Adipocyte (in vitro differentiated cells): ENCODE measurements around the gene SLC27A2.
A peak's percentile ranks its signal among the peaks of the same experiment; 100 is the strongest.

ENCODE experiments used
- DNase-seq: peaks from one replicate; pipeline ENCODE4 v3.0.0-alpha.2; 2015; ENCODE audit warnings: low read depth
- H3K27me3 ChIP-seq: replicated peaks from 2 replicates; pipeline ENCODE4 v1.7.0; 2013; ENCODE audit warnings: mild to moderate bottlenecking, low read length, moderate library complexity; ENCODE audit not compliant: control insufficient read depth, insufficient read depth
- H3K36me3 ChIP-seq: 2 replicates; pipeline ENCODE4 v1.7.0; 2013; ENCODE audit warnings: low read length, mild to moderate bottlenecking, moderate library complexity; ENCODE audit not compliant: control insufficient read depth, insufficient read depth, severe bottlenecking
- H3K4me1 ChIP-seq: 2 replicates; pipeline ENCODE4 v1.7.0; 2013; ENCODE audit warnings: mild to moderate bottlenecking, low read length, moderate library complexity; ENCODE audit not compliant: control insufficient read depth, insufficient read depth
- H3K4me3 ChIP-seq: 2 replicates; pipeline ENCODE4 v1.7.0; 2013; ENCODE audit warnings: mild to moderate bottlenecking, low read length, moderate library complexity
- H3K9ac ChIP-seq: 2 replicates; pipeline ENCODE4 v1.7.0; 2013; ENCODE audit warnings: mild to moderate bottlenecking, low read length, moderate library complexity
- H3K9me3 ChIP-seq: 2 replicates; pipeline ENCODE4 v1.7.0; 2013; ENCODE audit warnings: mild to moderate bottlenecking, low read length, moderate library complexity; ENCODE audit not compliant: control insufficient read depth

Gene SLC27A2

GRCh38 chr15:50225938-50226337 lies 43.9 kb downstream of the SLC27A2 start:
- no peaks in the 10 kb centered on the region for H3K4me1 ChIP-seq
- H3K9ac ChIP-seq, result no peak overlapping the region
- peaks cover 5% of the 10 kb centered on the region for H3K27me3 ChIP-seq
- H3K9me3 ChIP-seq, result no peaks in the 10 kb centered on the region
- no peak overlapping the region for H3K4me3 ChIP-seq
- no peak for DNase-seq
- H3K36me3 ChIP-seq, result no peaks in the 10 kb centered on the region

GRCh38 chr15:50227076-50227475 lies 45.1 kb downstream of the SLC27A2 start:
- H3K9ac ChIP-seq, result no peak overlapping the region
- peak; percentile 70 for DNase-seq
- no peaks in the 10 kb centered on the region for H3K4me1 ChIP-seq
- H3K9me3 ChIP-seq, result no peaks in the 10 kb centered on the region
- H3K27me3 ChIP-seq, result peaks cover 5% of the 10 kb centered on the region
- H3K4me3 ChIP-seq, result no peak overlapping the region
- H3K36me3 ChIP-seq, result no peaks in the 10 kb centered on the region

DNA sequence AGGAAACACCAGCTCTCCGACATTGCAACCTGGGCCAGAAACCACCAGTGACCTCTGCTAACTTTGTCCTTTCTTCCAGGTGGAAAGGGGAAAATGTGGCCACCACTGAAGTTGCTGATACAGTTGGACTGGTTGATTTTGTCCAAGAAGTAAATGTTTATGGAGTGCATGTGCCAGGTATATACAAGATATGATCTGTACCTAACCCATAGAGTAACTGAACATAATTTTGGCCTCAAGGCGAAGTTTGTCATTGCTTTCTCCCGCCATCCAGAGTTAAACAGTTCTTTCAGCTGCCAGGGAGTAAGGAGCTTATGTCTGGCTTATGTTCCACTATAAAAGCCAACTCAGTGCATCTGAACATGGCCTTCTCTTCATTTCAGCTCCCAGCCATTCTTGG lies 46.9 kb downstream of the SLC27A2 start:
- no peaks in the 10 kb centered on the region for H3K36me3 ChIP-seq
- H3K4me1 ChIP-seq, result no peaks in the 10 kb centered on the region
- no peaks in the 10 kb centered on the region for H3K9me3 ChIP-seq
- H3K9ac ChIP-seq, result no peak overlapping the region
- no peak for DNase-seq
- H3K4me3 ChIP-seq, result no peak overlapping the region
- H3K27me3 ChIP-seq, result no peaks in the 10 kb centered on the region

- Histone ChIP-seq H3K9me3 (no peaks in the 10 kb centered on the region), H3K4me3 (no peak overlapping the region), H3K27me3 (no peaks in the 10 kb centered on the region), H3K9ac (no peak overlapping the region), H3K4me1 (no peaks in the 10 kb centered on the region), H3K36me3 (no peaks in the 10 kb centered on the region)
- peak; percentile 57 for DNase-seq
Measured at GRCh38 chr15:50229336-50229735, 47.3 kb downstream of the SLC27A2 start.

GRCh38 chr15:50231761-50232160 lies 49.8 kb downstream of the SLC27A2 start:
- Histone ChIP-seq H3K4me3 (no peak overlapping the region), H3K4me1 (no peaks in the 10 kb centered on the region), H3K9me3 (no peaks in the 10 kb centered on the region), H3K36me3 (no peaks in the 10 kb centered on the region), H3K9ac (no peak overlapping the region), H3K27me3 (no peaks in the 10 kb centered on the region)
- DNase-seq, result no peak

DNA sequence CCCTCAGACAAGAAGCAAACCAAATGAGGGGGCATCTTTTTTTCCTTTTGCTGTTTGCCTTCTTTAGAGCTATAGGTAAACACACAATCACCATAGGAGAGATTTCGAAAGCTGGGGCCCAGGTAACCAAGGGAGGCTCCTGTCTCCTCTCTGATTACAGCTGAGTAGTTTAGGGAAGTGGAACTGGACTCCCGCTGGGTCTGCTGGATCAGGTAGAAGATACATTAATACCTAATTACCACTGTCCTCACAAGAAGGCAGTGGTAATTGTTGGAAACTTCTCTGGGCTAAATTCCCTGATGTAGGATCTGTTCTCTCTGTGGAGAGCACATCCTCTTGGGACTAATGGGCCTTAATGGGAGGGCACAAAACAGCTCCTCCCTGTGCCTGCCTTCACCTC lies 50.8 kb downstream of the SLC27A2 start:
- Histone ChIP-seq H3K27me3 (peaks cover 3% of the 10 kb centered on the region), H3K9ac (no peak overlapping the region), H3K9me3 (no peaks in the 10 kb centered on the region), H3K36me3 (no peaks in the 10 kb centered on the region), H3K4me3 (no peak overlapping the region), H3K4me1 (no peaks in the 10 kb centered on the region)
- DNase-seq, result no peak

- Histone ChIP-seq H3K4me1 (no peaks in the 10 kb centered on the region), H3K9ac (no peak overlapping the region), H3K27me3 (peaks cover 4% of the 10 kb centered on the region), H3K9me3 (no peaks in the 10 kb centered on the region), H3K36me3 (no peaks in the 10 kb centered on the region), H3K4me3 (no peak overlapping the region)
- DNase-seq, result no peak
Measured at GRCh38 chr15:50233192-50233736, 51.3 kb downstream of the SLC27A2 start.

DNA sequence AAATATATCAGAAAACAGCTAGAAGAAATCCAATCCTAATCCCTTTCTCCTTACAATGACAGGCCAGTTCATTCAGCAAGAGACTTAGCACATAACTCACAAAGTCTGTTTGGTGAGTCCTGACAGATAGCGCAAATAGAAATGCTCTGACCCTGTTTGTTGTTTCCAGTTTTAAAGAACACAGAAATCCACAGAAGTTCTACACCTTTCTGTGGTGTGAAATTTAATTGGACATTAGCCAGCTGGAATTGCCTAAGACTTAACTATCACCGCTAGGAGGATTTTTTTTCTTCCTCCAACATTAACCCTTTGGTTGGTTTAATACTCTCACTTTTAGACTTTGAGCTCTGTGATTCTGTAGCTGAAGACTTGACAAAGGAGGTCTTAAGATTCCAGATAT lies 52.8 kb downstream of the SLC27A2 start:
- DNase-seq, result no peak
- H3K9ac ChIP-seq, result no peak overlapping the region
- H3K36me3 ChIP-seq, result no peaks in the 10 kb centered on the region
- H3K4me3 ChIP-seq, result no peak overlapping the region
- peaks cover 4% of the 10 kb centered on the region for H3K27me3 ChIP-seq
- H3K4me1 ChIP-seq, result no peaks in the 10 kb centered on the region
- no peaks in the 10 kb centered on the region for H3K9me3 ChIP-seq

DNA sequence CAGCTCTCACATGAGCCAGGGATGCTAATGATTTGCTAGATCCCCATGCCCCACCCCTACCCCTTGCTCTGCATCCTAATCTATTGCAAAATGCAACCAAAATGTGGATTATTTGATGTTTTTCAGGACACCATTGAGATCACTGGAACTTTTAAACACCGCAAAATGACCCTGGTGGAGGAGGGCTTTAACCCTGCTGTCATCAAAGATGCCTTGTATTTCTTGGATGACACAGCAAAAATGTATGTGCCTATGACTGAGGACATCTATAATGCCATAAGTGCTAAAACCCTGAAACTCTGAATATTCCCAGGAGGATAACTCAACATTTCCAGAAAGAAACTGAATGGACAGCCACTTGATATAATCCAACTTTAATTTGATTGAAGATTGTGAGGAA lies 53.8 kb downstream of the SLC27A2 start:
- no peaks in the 10 kb centered on the region for H3K4me1 ChIP-seq

GRCh38 chr15:50236433-50236832 lies 54.4 kb downstream of the SLC27A2 start:
- Histone ChIP-seq H3K9me3 (no peaks in the 10 kb centered on the region), H3K27me3 (peaks cover 4% of the 10 kb centered on the region), H3K36me3 (no peaks in the 10 kb centered on the region), H3K9ac (no peak overlapping the region), H3K4me1 (no peaks in the 10 kb centered on the region), H3K4me3 (no peak overlapping the region)
- no peak for DNase-seq

More for the DNA sequence above, 53.8 kb downstream of the SLC27A2 start:
- DNase-seq, result no peak
- H3K9ac ChIP-seq, result no peak overlapping the region
- H3K9me3 ChIP-seq, result no peaks in the 10 kb centered on the region
- peaks cover 4% of the 10 kb centered on the region for H3K27me3 ChIP-seq
- no peak overlapping the region for H3K4me3 ChIP-seq
- no peaks in the 10 kb centered on the region for H3K36me3 ChIP-seq

- H3K36me3 ChIP-seq, result no peaks in the 10 kb centered on the region
- H3K9ac ChIP-seq, result no peak overlapping the region
- peaks cover 4% of the 10 kb centered on the region for H3K27me3 ChIP-seq
- no peak overlapping the region for H3K4me3 ChIP-seq
- no peaks in the 10 kb centered on the region for H3K9me3 ChIP-seq
- DNase-seq, result no peak
- H3K4me1 ChIP-seq, result no peaks in the 10 kb centered on the region
Measured at GRCh38 chr15:50238255-50238654, 56.3 kb downstream of the SLC27A2 start.
